ENCODE results near the gene SPATA3.
"Not testable (repeated sequence)": the region's sequence is repeated elsewhere in the genome, so short reads cannot be mapped to it uniquely, and the experiment has no call there.

SPATA3 gene

GRCh38 chr2:230999477-230999876, 3.6 kb downstream of the SPATA3 start:
- no peak for DNase-seq

DNA sequence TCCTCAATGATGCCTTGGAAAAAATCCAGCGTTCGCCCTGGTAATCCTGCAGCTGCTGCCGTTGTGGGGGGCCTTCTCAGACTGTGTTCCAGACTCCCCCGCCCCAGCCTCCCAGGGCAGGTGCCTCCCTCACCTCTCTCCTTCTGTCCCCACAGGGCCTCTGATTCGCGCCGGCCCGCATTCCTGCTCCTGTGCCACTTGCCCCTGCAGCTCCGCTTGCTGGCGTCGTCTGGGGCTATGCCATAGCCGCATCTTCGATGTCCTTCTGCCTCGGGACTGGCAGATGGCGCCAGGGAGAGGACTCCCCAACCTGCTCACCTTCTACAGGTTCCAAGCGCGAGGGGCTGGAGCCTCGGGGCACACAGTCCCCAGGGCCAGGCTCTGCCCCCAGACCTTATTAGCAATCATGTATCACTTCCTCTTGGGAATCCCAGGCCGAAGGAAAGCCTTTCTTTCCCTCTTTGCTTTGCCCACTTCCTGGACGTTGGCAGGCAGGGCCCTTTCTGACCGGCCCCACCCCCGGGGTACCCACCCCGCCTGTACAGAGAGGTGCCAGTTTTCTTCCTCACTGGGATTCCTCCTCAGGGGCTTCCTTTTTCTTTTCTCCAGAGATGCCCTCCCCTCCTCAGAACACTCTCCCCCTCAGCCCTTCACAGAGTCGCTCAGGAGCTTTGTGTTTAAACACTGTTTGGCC, 4.4 kb downstream of the SPATA3 start:
- no peak for DNase-seq

DNA sequence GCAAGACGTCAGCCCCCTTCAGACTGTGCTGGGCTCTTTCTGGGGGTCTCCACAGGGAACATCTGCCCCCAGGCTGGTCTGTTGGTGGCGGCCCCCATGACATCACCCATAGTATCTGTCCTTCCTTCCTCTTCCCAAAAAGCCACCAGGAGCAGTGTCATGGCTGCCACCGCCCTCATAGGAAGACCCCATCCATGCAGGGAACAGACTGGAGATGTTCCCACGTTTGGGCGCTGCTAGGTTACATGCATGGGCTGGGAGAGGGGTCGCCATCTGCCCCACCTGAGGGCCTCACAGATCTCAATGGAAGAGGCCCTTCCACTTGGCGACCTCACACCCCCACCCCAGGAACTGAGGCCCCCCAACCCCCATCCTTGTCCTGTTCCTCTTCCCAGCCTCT, 5.1 kb downstream of the SPATA3 start:
- no peak for DNase-seq

DNA sequence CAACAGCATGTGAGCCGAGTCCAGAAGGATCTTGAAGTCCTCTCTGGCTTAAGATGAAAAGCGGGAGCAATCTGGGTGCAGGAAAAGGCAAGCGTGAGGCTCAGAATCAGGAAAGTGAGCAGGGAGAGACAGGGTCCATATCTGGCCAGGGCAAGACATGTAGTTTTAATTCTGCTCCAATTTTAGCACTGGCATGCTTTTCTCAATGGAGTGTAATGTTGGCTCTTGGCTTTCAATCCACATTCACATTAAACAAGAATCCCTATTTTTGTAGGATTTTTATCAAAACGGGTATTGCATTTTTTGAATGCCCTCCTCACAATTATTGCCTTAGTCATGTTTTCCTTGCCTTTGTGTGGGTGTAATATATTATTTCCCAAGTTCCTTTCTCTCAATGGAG, 6.0 kb downstream of the SPATA3 start:
- no peak for DNase-seq

DNA sequence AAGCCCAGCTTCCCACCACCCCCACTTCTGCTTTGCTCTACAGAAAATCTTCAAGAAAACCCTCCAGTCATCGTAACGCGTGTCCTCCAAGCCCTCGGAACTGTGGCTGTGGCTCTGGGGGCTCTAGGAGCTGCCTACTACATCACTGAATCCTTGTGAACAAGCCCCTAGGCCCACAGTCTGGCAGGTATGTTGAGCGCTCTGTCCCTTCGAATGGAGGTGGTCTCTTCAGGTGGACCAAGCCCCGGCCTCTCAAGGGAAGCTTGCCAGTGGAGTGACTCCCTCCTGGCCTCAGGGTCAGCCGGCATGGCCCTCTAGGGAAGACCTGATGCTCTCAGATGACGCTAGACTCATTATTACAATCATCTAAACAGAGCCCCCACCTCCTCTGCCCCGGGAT, 6.7 kb downstream of the SPATA3 start:
- DNase-seq: no peak

- DNase-seq: no peak
These were observed 7.3 kb downstream of the SPATA3 start for GRCh38 chr2:231003186-231003585.

GRCh38 chr2:231004930-231005329, 9.0 kb downstream of the SPATA3 start:
- DNase-seq: not testable (repeated sequence)

DNA sequence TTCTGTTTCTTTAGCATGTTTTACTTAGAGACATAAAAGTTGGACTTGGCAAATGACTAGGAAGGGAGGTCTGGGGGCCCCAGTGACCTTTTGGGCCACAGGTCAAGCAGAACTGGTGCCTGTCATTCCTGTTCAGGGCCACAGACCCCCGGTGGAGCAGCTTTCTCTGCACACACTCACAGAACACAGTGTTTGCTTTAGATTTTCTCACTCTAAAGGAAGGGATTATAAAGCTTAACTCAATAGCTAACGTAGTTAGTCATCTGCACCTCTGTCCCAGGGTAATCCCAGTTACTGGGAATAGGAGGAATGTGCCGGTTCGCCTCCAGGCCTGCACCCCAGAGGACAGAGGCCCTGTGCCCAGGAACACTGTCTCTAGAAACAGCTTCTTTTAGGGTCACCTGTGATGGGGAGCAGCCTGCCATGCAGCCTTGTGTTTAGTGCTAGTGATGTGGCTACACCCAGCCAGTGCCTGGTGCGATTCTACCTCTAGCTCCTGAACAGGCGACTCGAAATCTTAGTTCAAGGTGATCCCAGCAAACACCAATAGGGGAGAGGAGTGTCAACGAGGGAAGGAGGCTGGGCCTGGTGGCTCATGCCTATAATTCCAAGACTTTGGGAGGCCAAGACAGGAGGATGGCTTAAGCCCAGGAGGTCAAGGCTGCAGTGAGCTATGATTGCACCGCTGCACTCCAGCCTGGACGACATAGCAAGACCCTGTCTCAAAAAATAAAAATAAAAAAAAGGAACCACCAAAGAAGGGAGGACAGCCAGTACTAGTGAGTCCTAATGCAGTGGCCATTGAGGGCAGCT, 11.6 kb downstream of the SPATA3 start:
- no peak for DNase-seq

DNA sequence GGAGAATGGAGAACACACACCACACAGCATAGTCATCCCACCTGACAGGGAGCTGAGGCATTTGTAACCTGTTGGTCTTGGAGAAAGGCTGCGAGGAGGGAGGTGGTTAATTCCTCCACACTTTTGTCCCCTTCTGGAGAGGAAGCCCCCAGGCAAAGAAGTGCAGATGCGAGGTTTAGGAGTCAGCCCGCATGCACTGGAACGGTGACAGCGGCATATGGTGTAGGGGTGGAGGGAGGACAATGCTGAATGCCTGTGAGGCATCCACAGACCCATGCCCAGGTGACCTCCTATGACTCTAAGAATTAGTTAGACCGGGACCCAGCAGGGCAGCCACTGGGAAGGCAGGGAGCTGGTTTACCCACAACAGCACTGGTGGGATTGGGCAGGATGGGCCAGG, 12.2 kb downstream of the SPATA3 start:
- DNase-seq: no peak

GRCh38 chr2:231009236-231009919, 13.5 kb downstream of the SPATA3 start:
- no peak for DNase-seq

DNA sequence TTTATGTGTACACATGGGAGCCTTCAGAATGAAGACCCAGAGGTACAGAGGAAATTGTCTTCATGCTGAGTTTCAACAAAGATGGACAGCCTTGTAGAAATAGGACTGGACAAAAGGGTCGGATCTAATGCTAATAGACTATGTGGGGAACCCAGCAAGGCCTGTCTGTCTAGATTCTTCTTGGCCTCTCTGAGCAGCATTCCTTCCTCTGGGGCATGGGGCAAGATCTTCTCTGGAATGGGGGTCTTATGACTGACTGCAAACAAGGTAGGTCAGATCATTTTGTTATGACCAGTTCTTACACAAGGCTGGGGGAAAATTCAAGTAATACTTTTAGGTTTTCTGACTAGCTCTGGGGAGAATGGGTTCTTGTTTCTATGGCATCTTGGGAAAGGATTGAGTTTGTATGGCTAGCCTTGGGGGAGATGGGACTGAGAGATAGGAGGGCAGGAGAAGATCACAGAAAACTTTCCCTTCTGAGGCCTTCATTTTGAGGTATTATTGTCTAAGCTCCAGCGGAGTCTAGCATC, 14.3 kb downstream of the SPATA3 start:
- no peak for DNase-seq

GRCh38 chr2:231011526-231011925, 15.6 kb downstream of the SPATA3 start:
- no peak for DNase-seq

GRCh38 chr2:231012463-231012862, 16.5 kb downstream of the SPATA3 start:
- DNase-seq: no peak

- no peak for DNase-seq
These were observed 17.9 kb downstream of the SPATA3 start for GRCh38 chr2:231013820-231014219.

GRCh38 chr2:231015478-231015877, 19.6 kb downstream of the SPATA3 start:
- DNase-seq: no peak

DNA sequence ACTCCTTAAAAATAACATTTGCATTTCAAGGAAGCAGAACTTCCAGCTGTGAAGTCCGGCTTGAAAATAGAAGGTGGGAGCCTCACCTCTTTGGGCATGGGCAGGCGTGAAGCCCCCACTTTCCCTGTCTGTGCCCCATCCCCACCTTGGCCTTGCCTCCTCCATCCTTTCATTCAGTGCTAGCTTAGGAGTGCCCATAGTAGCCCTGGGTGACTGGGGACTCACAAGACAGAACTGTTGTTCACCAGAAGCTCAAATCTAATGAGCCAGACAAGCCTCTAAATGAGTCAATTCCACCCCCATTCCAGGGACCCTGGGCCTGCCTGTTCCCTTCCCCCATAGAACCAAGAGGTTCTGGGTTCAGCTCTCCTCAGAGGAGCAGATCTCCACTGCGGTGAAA, 20.0 kb downstream of the SPATA3 start:
- DNase-seq: no peak

DNA sequence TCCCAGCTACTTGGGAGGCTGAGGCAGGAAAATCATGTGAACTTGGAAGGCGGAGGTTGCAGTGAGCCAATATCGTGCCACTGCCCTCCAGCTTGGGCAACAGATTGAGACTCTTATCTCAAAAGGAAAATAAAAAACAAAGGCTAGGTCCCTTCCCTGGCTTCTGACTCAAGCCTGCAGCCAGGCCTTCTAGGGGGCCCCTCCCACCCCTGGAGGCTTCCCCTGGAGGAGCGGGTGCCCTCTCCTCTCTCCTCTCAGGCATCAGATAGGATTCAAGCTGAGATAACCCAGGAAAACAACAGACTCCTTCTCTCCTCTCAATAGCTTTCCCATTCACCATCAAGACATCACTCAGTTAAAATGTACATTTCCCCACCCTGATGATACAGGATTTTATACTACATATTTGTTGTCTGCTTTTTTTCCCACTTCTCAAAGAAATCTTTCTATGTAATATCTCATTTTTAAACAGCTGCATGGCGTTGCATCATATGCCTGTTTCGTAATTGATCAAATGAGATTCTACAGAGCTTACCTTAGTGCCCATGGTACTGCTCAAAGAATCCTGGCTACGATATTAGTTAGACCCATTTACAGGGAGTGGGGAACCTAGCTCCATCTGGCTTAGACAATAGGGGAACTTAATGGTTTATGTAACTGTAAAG, 20.8 kb downstream of the SPATA3 start:
- DNase-seq: no peak

DNA sequence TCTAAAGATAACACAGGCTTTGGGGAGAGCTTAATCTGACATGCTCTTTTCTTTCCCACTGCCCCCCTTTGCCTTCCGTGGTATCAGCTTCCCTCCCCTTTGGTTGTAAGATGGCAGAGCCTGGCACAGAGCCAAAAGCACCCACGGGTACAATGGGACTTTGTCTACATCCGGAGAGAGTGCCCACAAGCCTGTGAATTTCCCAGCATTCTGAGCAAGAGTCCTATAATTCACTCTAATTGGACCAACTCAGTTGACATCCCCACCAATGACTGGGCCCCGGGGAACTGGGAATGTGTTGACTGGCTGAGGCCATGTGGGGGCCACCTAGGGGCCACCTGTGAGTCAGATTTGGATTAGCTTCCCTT, 21.3 kb downstream of the SPATA3 start:
- DNase-seq: no peak

DNA sequence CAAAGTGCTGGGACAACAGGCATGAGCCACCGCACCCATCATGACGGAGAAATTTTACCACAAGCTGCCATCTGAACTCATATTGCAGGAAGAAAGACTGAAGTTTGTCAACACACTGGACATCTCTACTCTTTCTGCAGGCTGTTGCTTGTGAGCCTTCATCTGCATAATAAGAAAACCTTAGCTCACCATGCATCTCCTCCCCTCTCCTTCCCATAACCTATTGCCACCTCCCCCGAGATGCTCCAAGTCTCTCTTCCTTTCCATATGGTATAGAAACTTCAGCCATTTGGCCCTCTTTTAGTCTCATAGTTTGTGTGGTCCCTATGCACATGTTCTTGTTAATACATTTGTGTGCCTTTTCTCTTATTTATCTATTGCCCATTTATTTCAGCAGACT, 22.3 kb downstream of the SPATA3 start:
- DNase-seq: no peak

- DNase-seq: not testable (repeated sequence)
These were observed 29.1 kb downstream of the SPATA3 start for GRCh38 chr2:231025059-231025458.

DNA sequence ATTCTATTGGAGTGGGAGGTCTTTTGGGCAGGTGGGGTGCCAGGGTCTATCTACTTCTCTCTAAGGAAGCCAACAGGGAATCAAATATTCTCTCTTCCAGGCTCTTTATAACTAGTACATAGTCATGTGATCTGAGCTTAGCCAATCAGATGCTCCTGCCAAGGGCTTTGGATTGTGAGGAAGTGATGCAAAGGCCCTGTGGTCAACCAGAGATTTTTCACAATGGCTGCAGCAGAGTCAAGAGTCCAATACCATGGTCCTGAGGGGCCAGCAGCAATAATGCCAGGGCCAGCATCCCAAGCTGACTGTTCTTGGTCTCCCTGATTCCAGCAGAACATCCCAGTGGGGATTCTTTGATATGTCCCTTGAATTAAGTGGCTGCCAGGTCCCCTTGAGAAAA, 33.0 kb downstream of the SPATA3 start:
- DNase-seq: no peak

DNA sequence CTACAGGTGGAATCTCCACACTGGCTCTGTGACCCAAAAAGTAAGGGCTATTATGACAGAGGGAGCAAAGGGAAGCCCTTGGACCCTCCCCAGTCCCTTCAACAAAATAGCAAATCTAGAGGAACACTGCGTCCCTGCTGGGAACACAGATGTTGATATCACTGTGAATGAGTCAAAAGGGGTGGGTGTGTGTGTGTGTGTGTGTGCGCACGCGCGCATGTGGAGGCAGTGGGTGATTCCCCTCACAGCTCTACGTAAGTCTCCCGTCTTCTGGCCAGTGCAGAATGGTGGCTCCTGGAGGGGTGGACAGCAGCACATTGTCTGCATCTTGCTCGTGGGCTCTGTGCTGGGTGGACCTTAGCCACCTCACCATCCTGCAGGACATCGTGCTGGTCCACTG, 33.6 kb downstream of the SPATA3 start:
- DNase-seq: no peak

- DNase-seq: no peak
These were observed 34.8 kb downstream of the SPATA3 start for GRCh38 chr2:231030725-231031124.

All from NCI-H1105 (cell line).